ACHN (cell line): Measurements from ENCODE around the gene DTX2.
"Not testable (repeated sequence)": the region's sequence is repeated elsewhere in the genome, so short reads cannot be mapped to it uniquely, and the experiment has no call there.

ENCODE experiments used
- DNase-seq: peaks from one replicate; pipeline ENCODE4 v3.0.0-alpha.2; 2015
- in situ Hi-C: cut with HindIII; loops from 2 replicates; pipeline ENCODE4 v1.10.0; 2017; ENCODE audit warnings: low sequenced_read_pairs, low pct_ligation_motif_present, low pct_unique_long_range_greater_than_20kb

Gene DTX2

GRCh38 chr7:76543197-76543596 is 81.7 kb downstream of the DTX2 start, which contains the start of gene SPDYE16:
Gene SPDYE16, minus strand, starts transcription at chr7:76543297. Its CDS starts 1,838 bp downstream, at chr7:76541459.
- in situ Hi-C loops, DNase-seq: not testable (repeated sequence)

- in situ Hi-C loops: not testable (repeated sequence)
- DNase-seq: peak; percentile 86
These were observed 87.7 kb downstream of the DTX2 start for GRCh38 chr7:76549025-76549854.

- DNase-seq: peak; percentile 10
- in situ Hi-C loops: not testable (repeated sequence)
These were observed 88.3 kb downstream of the DTX2 start for GRCh38 chr7:76549855-76550248.

- DNase-seq, in situ Hi-C loops: not testable (repeated sequence)
These were observed 90.5 kb downstream of the DTX2 start for GRCh38 chr7:76551992-76552391.
